UCSD-AML1 (cell line): ENCODE results near the gene OXA1L.
"Not testable (repeated sequence)": the region's sequence is repeated elsewhere in the genome, so short reads cannot be mapped to it uniquely, and the experiment has no call there.

Experiments used
- DNase-seq: peaks from one replicate; lab custom pipeline; 2025; ENCODE audit not compliant: unreplicated experiment; lab: John Stamatoyannopoulos, UW

Gene OXA1L

GRCh38 chr14:22766457-22767322 is at the start of gene OXA1L:
OXA1L (plus strand) TSS chr14:22766688; CDS start chr14:22766702, 14 bp downstream.
- DNase-seq, result peak; percentile 91

GRCh38 chr14:22718091-22718490 is 48.4 kb upstream of the OXA1L start:
- no peak for DNase-seq

- DNase-seq, result no peak
Observed at GRCh38 chr14:22721213-22721612, 45.3 kb upstream of the OXA1L start.

GRCh38 chr14:22723815-22724214 is 42.7 kb upstream of the OXA1L start:
- DNase-seq, result no peak

- DNase-seq, result not testable (repeated sequence)
Observed at GRCh38 chr14:22724847-22725246, 41.6 kb upstream of the OXA1L start.

GRCh38 chr14:22725374-22725773 is 41.1 kb upstream of the OXA1L start:
- not testable (repeated sequence) for DNase-seq

GRCh38 chr14:22726012-22726411 is 40.5 kb upstream of the OXA1L start:
- no peak for DNase-seq

- not testable (repeated sequence) for DNase-seq
Observed at GRCh38 chr14:22732062-22732461, 34.4 kb upstream of the OXA1L start.

- DNase-seq, result no peak
Observed at GRCh38 chr14:22733829-22734228, 32.7 kb upstream of the OXA1L start.

- DNase-seq, result no peak
Observed at GRCh38 chr14:22735096-22735495, 31.4 kb upstream of the OXA1L start.

- not testable (repeated sequence) for DNase-seq
Observed at GRCh38 chr14:22736384-22736783, 30.1 kb upstream of the OXA1L start.

- no peak for DNase-seq
Observed at GRCh38 chr14:22737052-22737451, 29.4 kb upstream of the OXA1L start.

GRCh38 chr14:22739423-22739822 is 27.1 kb upstream of the OXA1L start:
- DNase-seq, result no peak

- DNase-seq, result no peak
Observed at GRCh38 chr14:22740020-22740419, 26.5 kb upstream of the OXA1L start.

GRCh38 chr14:22747769-22748168 is 18.7 kb upstream of the OXA1L start:
- no peak for DNase-seq

- DNase-seq, result no peak
Observed at GRCh38 chr14:22748206-22748605, 18.3 kb upstream of the OXA1L start.

GRCh38 chr14:22748631-22749068 is 17.8 kb upstream of the OXA1L start:
- no peak for DNase-seq

- no peak for DNase-seq
Observed at GRCh38 chr14:22752422-22752821, 14.1 kb upstream of the OXA1L start.

GRCh38 chr14:22753586-22753985 is 12.9 kb upstream of the OXA1L start:
- no peak for DNase-seq

GRCh38 chr14:22757972-22758650 is 8.4 kb upstream of the OXA1L start:
- not testable (repeated sequence) for DNase-seq

GRCh38 chr14:22761734-22762133 is 4.8 kb upstream of the OXA1L start:
- DNase-seq, result no peak

GRCh38 chr14:22764382-22764781 is 2.1 kb upstream of the OXA1L start:
- no peak for DNase-seq
